Gastrocnemius medialis (tissue), 4 donors: ENCODE measurements around the gene MYBPH. TPM values are rescaled to one million over a fixed set of nuclear protein-coding genes. Genes with fewer than 3 reads are reported as not detected.

Source experiments
- ATAC-seq, 2 donors: fragments of 150-250 bp; one replicate each; pipeline ENCODE4 v1.9.1; 2016
- DNase-seq, 2 donors: peaks; one replicate each; pipeline ENCODE4 v3.0.0-alpha.2; 2019
- H3K27ac ChIP-seq, 4 donors: fragments of 200-600 bp; sonication (generic); 1 replicate in 1 of 4; 2 replicates in 3 of 4; pipeline ENCODE4 v1.5.1; 2016 to 2018; ENCODE audit warnings: mild to moderate bottlenecking in 2 of 4, moderate library complexity in 1 of 4
- H3K27me3 ChIP-seq, 3 donors: fragments of 200-600 bp; sonication (generic) in 2 of 3; 1 replicate in 1 of 3; 2 replicates in 2 of 3; pipeline versions ENCODE4 v1.5.1 to v1.6.0; 2016 to 2019; ENCODE audit warnings: mild to moderate bottlenecking in 1 of 3, moderate library complexity in 1 of 3
- H3K36me3 ChIP-seq, 2 donors: fragments of 200-600 bp; sonication (generic) in 1 of 2; one replicate each; pipeline ENCODE4 v1.5.1; 2017 to 2018
- H3K4me1 ChIP-seq, 2 donors: fragments of 200-600 bp; sonication (generic) in 1 of 2; one replicate each; pipeline ENCODE4 v1.5.1; 2016 to 2017; ENCODE audit warnings: mild to moderate bottlenecking in 2 of 2
- H3K4me3 ChIP-seq, 4 donors: fragments of 200-600 bp; sonication (generic) in 3 of 4; 1 replicate in 1 of 4; 2 replicates in 3 of 4; pipeline ENCODE4 v1.5.1; 2016 to 2019; ENCODE audit warnings: mild to moderate bottlenecking in 2 of 4
- H3K9me3 ChIP-seq, 3 donors: fragments of 200-600 bp; sonication (generic) in 2 of 3; 1 replicate in 1 of 3; 2 replicates in 2 of 3; pipeline ENCODE4 v1.5.1; 2016 to 2019
- CTCF ChIP-seq, 5 experiments: fragments of 450-650 bp in 3 of 5; fragments of 200-600 bp in 2 of 5; sonication (generic) in 2 of 5; IDR thresholded peaks in 4 of 5; conservative IDR thresholded peaks in 1 of 5; 1 replicate in 4 of 5; 2 replicates in 1 of 5; pipeline ENCODE4 v1.5.1; 2016 to 2019; ENCODE audit warnings: antibody characterized with exemption in 5 of 5, mild to moderate bottlenecking in 3 of 5, moderate library complexity in 3 of 5
- POLR2A ChIP-seq, 2 donors: fragments of 450-650 bp; IDR thresholded peaks; one replicate each; pipeline ENCODE4 v1.6.1; 2017; ENCODE audit warnings: antibody characterized with exemption in 2 of 2, mild to moderate bottlenecking in 2 of 2, moderate library complexity in 2 of 2
- in situ Hi-C, 4 donors: fragments of 200-750 bp; cut with MboI; loops; one replicate each; pipeline versions ENCODE4 v1.15.0 to v1.8.0; 2017; ENCODE audit warnings: low sequenced_read_pairs in 4 of 4
- intact Hi-C: fragments of 100-400 bp; cut with DNase I; formaldehyde crosslinking; loops from one replicate; pipeline ENCODE4 v1.15.1; 2023; ENCODE audit warnings: low total_unique reads
- total RNA-seq, 4 donors: library from RNA; depleted of rRNA; stranded (reverse); fragments of >200 nt; gene quantifications; one replicate each; pipeline versions ENCODE4 v1.1.0 to v1.2.3, GENCODE V29; 2016

The MYBPH gene
- total RNA-seq, 4 donors from 2014 or later, result 7.4 to 260 (median 45.5) TPM

- no peaks in the 10 kb centered on the region for H3K9me3 ChIP-seq
- H3K36me3 ChIP-seq, result no peaks in the 10 kb centered on the region
- in situ Hi-C loops, result no loop called here
- TF ChIP-seq CTCF (IDR thresholded peaks at IDR 0.05 in 4 of 5, conservative IDR thresholded peaks at IDR 0.05 in 1 of 5) (no peak), POLR2A (IDR thresholded peaks at IDR 0.05) (no peak)
- H3K4me1 ChIP-seq, result no peaks in the 10 kb centered on the region
- no peaks in the 10 kb centered on the region for H3K27me3 ChIP-seq
- H3K27ac ChIP-seq, result no peak overlapping the region
- ATAC-seq (no peak), DNase-seq (no peak)
- intact Hi-C loops, result no loop called here
- H3K4me3 ChIP-seq, result no peak overlapping the region
Observed at GRCh38 chr1:203138066-203138465, 37.6 kb downstream of the MYBPH start.

GRCh38 chr1:203137324-203137723 lies 38.3 kb downstream of the MYBPH start:
- no peak for TF ChIP-seq POLR2A (IDR thresholded peaks at IDR 0.05)
- no peak for TF ChIP-seq CTCF (IDR thresholded peaks at IDR 0.05 in 4 of 5, conservative IDR thresholded peaks at IDR 0.05 in 1 of 5)
- Histone ChIP-seq H3K9me3 (no peaks in the 10 kb centered on the region), H3K4me1 (no peaks in the 10 kb centered on the region), H3K27me3 (no peaks in the 10 kb centered on the region), H3K36me3 (no peaks in the 10 kb centered on the region), H3K27ac (no peak overlapping the region), H3K4me3 (no peak overlapping the region)
- ATAC-seq (no peak), DNase-seq (no peak)
- intact Hi-C loops, result no loop called here
- in situ Hi-C loops, result no loop called here

- no peak overlapping the region for H3K27ac ChIP-seq
- H3K4me3 ChIP-seq, result no peak overlapping the region
- TF ChIP-seq POLR2A (IDR thresholded peaks at IDR 0.05), result no peak
- no peaks in the 10 kb centered on the region for H3K36me3 ChIP-seq
- in situ Hi-C loops (no loop called here), intact Hi-C loops (no loop called here)
- DNase-seq, result no peak
- H3K9me3 ChIP-seq, result no peaks in the 10 kb centered on the region
- ATAC-seq, result no peak
- H3K4me1 ChIP-seq, result no peaks in the 10 kb centered on the region
- no peaks in the 10 kb centered on the region for H3K27me3 ChIP-seq
Observed at GRCh38 chr1:203136409-203137042, 39.1 kb downstream of the MYBPH start.

GRCh38 chr1:203135636-203136305 lies 39.9 kb downstream of the MYBPH start:
- Histone ChIP-seq H3K27ac (no peak overlapping the region), H3K9me3 (no peaks in the 10 kb centered on the region), H3K4me3 (no peak overlapping the region), H3K36me3 (no peaks in the 10 kb centered on the region), H3K4me1 (no peaks in the 10 kb centered on the region), H3K27me3 (no peaks in the 10 kb centered on the region)
- in situ Hi-C loops (no loop called here), intact Hi-C loops (no loop called here)
- ATAC-seq (no peak), DNase-seq (no peak)
- TF ChIP-seq CTCF (IDR thresholded peaks at IDR 0.05 in 4 of 5, conservative IDR thresholded peaks at IDR 0.05 in 1 of 5), result no peak
- TF ChIP-seq POLR2A (IDR thresholded peaks at IDR 0.05), result no peak

- in situ Hi-C loops, result no loop called here
- Histone ChIP-seq H3K27me3 (no peaks in the 10 kb centered on the region), H3K9me3 (no peaks in the 10 kb centered on the region), H3K27ac (no peak overlapping the region), H3K4me3 (no peak overlapping the region), H3K4me1 (peaks cover 12 to 14% of the 10 kb centered on the region in 2 donors), H3K36me3 (no peaks in the 10 kb centered on the region)
- intact Hi-C loops, result no loop called here
- DNase-seq (no peak), ATAC-seq (no peak)
- no peak for TF ChIP-seq CTCF (IDR thresholded peaks at IDR 0.05 in 4 of 5, conservative IDR thresholded peaks at IDR 0.05 in 1 of 5)
- TF ChIP-seq POLR2A (IDR thresholded peaks at IDR 0.05), result no peak
Observed at GRCh38 chr1:203133970-203134725, 41.5 kb downstream of the MYBPH start.
